Activated gamma-delta T cell (primary cell): ENCODE measurements around the gene TBC1D5.
"Not testable (repeated sequence)": the region's sequence is repeated elsewhere in the genome, so short reads cannot be mapped to it uniquely, and the experiment has no call there.

Experiments used
- DNase-seq: peaks from one replicate; lab custom pipeline; 2025; lab: John Stamatoyannopoulos, UW

Gene TBC1D5

DNA sequence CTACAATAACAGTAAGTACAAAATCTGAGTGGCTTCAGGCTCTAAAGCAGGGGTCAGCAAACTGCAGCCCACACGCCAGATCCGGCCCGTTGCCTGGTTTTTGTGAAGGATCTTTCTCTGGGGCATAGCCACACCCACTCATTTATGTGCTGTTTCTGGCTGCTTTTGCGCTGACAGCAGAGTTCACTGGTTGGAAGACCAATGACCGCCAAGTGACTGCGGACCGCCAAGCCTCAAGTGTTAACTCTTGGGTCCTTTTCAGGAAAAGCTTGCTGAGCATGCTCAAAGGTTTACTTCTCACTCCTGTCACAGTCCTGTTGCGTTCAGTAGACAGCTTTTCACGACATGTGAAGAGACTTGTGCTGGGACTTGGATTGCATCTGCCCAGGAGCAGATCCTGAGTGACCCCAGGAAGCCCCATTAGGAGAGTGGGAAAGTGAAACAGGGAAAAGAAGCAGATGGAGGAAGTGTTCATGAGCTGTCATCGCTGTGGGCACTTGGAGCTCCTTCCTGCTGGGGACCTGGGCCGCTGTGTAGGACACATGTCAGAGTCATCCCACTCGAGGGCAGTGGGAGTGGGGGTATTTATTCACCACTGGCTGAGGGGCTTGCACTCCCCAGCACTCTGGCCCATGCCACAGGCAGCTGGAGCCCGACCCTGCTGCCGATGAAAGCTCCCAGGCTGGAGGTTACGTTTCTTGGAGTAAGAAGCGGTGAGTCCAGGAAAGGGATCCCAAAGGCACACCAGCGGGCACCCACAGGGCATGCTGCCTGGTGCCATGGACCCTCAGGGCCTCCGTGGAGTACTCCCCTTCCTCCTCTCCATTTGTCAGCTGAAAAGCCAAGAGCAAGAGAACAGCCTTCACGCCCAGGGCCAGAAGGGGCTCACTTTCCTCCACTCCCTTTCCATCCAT, 608.5 kb downstream of the TBC1D5 start:
- DNase-seq = no peak

DNA sequence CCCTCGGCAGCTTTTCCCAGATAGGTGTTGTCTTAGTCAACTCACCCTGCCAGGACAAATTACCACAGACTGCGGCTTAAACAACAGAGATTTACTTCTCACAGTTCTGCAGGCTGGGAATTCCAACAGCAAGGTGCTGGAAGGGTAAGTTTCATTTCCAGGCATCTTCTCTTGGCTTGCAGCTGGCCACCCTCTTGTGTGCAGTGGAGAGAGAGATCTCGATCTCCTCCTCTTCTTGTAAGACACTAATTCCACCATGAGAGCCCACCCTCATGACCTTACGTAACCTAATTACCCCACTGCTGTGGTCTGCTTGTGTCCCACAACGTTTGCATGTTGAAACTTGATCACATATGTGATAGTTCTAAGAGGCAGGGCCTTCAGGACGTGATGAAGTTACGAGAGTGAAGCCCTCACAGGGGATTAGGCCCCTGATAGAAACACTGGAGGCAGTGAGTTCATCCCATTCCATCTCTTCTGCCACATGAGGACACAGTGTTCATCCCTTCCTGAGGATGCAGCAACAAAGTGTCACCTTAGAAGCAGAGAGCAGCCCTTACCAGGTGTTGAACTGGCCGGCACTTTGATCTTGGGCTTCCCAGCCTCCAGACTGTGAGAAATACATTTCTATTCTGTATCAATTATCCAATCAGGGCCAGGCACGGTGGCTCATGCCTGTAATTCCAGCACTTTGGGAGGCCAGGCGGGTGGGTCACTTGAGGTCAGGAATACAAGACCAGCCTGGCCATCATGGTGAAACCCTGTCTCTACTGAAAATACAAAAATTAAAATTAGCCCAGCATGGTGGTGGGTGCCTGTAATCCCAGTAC, 609.9 kb downstream of the TBC1D5 start:
- no peak for DNase-seq

DNA sequence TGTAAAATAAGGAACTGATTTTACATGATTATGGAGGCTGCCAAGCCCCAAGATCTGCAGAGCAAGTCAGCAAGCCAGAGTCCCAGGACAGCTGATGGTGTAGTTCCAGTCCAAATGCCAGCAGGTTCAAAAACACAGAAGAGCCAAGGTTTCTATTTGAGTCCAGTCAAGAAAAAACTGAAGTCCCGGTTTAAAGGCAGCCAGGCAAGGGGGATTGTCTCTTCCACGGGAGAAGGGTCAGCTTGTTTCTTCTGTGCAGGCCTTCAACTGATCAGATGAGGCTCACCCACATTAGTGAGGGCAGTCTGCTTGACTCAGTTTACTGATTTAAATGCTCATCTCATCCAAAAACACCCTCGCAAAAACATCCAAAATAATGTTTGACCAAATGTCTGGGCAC, 611.5 kb downstream of the TBC1D5 start:
- DNase-seq = no peak

DNA sequence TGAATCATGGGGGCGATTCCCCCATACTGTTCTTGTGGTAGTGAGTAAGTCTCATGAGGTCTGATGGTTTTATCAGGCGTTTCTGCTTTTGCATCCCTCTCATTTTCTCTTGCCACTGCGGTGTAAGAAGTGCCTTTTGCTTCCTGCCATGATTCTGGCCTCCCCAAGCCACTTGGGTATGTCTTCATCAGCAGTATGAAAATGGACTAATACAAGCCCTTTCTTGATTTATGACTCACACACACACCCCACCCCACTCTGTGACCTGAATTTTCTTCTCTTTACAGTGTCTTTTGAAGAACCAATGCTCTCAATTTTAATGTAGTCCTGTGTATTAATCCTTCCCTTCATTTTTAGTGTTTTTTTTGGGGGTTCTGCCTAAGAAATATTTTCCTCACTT, 612.9 kb downstream of the TBC1D5 start:
- no peak for DNase-seq

DNA sequence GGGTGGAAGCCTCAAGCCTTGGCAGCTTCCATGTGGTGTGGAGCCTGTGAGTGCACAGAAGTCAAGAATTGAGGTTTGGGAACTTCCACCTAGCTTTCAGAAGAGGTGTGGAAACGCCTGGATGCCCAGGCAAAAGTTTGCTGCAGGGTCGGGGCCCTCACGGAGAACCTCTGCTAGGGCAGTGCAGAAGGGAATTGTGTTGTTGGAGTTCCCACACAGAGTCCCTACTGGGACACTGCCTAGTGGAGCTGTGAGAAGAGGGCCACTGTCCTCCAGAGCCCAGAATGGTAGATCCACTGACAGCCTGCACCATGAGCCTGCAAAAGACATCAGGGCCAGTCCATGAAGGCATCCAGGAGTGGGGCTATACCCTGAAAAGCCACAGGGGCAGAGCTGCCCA, 613.8 kb downstream of the TBC1D5 start:
- not testable (repeated sequence) for DNase-seq

DNA sequence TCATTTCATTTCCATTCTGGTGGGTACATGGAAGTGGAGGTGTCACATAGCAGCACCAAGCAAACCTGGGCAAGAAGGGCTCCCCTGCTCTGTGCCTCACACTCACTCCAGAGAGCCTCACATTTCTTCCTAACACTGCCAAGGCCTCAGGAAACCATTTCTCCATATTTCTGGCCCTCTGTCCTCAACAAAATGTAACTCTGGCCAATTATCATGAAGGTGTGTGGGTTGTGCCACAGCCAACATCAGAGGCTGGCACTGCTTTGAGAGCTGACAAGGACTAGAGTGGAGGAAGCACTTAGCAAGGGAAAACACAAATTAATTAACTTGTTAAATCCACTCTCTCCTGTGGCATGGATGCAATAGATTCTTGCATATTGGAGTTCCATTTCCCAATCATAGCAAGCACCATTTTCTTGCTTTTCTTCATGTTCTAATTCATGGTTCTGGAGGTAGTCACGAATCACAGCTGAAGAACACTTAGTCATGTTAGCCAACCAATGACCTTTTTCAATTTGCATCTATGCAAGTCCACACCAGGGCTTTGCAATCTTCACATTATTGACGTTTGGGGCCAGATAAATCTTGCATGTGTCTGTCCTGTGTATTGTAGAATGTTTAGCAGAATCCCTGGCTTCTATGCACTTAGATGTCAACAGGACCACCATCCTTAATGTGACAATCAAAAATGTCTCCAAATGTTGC, 616.5 kb downstream of the TBC1D5 start:
- no peak for DNase-seq

DNA sequence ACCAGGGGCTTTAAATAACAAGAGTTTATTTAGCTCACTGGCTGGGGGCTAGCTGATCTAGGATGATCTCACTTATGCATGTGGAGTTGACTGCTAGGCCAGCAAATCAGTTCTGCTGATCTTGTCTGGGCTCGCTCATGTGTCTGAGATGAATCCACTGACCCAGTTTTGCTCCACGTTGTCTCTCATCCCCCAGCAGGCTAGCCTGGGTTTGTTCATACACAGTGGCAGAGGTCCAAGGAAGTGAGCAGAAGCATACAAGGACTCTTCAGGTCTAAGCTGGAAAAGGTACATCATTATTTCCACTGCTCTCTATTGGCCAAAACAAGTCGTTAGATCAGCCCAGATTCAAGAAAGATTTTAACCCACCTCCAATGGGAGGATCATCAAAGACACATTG, 619.7 kb downstream of the TBC1D5 start:
- DNase-seq = no peak

DNA sequence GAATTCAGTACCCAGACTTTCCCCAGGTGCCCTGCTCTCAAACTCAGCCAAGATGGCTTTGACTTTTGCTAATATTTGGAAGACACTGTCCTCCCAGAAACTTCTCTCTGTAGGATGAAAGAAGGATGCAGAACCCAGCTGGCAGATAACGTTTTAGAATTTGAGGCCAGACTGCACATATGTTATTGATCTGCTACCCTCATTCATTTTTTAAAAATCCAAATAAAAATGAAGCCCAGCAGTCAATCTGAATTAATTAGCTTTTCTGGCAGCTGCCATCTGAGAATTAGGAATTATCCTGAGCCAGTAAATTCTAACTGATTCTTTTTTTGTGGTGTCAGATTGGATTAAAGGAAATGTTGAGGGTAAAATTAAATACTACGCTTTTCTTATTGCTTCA, 621.1 kb downstream of the TBC1D5 start:
- no peak for DNase-seq

DNA sequence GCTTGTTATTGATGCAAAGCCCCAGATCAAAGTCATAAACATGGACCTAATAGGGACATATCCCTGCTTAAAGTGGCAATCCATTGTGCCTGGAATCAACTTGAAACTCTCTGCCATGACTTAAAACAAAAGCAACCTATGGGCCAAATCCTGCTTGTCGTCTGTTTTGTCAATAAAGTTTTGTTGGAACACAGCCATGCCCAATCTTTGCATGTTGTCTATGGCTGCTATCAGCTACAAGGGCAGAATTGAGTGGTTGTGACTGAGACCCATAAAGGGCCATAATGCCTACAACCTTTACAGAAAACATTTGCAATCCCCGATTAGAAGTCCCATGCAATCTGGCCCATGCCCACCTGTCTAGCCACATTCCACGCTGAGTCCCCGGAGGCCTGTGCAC, 622.3 kb downstream of the TBC1D5 start:
- DNase-seq = no peak

DNA sequence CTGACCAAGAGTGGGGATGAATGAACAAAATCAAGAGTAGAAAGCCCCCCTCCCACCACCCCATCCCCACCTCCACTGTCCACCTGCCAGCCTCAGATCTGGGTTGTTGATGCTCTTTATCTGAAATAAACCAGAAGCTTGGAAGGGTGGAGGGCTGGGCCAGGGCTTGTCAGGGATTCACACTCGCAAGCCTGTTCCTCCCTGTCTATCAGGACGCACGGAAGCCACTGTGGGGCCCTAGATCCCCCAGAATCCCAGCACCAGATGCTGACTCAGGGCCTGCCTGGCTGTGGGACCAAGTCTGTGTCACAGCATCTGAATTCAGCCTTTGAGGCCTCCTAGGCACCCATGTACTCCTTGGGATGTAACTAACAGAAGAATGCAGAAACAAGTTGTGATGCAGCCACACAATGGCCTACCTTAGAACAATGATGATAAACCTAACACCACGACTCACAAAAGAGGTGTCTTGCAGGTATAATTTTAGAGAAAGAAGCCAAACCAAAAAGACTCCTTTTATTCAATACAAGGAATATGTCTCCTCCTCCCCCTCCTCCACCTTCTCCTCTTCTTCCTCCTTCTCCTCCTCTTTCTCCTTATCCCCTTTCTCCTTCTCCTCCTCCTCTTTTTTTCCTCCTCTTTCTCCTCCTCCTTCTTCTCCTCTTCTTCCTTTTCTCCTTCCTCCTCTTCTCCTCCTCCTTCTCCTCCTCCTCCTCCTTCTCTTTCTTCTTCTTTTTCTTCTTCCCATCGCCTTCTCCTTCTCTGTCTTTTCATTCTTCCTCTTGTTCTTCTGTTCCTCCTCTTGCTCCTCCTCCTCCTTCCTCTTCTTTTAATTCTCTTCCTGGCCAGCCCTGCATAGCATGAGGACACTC, 623.0 kb downstream of the TBC1D5 start:
- DNase-seq = no peak

DNA sequence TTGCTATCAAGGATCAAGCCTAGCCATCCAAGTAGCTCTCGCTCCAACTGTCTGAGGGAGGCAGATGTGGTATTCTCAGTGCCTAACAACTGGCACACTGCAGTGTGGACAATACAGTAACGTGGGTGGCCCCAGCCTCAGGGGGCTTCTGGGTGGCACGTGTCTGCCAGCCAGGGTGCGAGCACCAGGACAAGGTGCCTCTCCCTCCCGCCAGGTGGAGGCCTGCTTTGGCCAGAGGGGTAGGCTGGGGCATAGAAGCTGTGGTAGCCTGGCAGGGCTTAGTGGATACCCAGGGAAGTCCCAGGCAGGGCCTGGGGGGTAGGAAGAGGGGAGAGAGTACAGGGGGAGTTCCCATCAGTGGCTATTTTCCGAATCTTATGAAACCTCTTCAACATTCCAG, 623.7 kb downstream of the TBC1D5 start:
- no peak for DNase-seq

DNA sequence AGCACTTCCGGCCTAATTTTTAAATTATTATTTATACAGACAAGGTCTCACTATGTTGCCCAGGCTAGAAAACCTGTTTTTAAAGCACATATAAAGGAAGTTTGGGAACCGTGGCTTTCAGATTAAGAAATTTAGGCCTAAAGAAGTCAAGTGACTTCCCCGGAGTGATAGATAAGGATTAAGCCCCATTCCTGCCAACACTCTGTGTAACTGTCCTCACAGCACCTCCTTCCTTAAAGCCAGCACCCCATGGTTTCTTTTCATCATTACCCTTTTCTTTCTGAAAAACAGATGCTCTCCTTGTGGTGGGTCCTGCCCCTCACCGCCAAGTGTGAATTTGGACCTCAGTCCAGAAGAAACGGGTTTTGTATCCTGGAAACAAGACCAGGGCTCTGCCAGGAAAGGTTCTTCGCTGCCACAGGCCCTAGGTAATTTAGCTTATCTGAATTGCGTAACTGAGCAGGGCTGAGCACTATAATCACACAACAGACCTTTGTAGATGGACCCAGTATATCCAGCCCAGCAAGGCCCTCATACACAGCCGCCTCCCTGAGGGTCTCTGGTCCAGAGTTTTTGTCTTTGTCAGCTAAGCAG, 626.3 kb downstream of the TBC1D5 start:
- DNase-seq = no peak

DNA sequence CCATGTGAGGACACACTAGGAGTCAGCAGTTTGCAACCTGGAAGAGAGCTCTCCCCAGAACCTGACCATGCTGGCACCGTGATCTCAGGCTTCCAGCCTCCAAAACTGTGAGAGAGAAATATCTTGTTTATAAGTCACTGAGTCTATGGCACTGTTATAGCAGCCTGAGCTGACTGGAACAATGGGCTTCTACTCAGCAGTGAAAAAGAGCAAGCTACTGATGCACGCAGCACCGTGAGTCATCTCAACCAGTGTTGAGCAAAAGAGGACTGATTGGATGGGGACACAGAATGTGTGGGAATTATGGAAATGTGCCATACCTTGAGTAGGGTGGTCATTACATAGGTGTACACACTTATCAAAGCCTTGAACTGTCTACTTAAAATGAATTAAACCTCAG, 627.2 kb downstream of the TBC1D5 start:
- DNase-seq = no peak

DNA sequence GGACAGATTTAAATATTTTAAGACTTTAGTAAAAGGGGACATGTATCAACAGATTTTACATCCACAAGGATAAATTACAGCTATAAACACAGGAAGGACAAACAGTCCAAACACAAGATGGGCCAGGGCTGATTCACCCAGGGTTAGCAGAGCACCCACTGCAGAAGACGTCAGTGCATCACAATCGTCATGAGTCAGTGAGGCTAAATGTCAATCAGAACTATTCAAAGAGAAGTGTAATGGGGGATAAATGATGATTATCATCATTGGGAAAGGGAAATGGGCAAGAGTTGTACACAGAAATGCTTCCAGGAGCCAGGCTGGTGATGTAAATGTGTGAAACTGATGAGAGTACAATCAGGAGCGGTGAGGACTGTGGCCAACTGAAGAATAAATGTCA, 630.8 kb downstream of the TBC1D5 start:
- no peak for DNase-seq

DNA sequence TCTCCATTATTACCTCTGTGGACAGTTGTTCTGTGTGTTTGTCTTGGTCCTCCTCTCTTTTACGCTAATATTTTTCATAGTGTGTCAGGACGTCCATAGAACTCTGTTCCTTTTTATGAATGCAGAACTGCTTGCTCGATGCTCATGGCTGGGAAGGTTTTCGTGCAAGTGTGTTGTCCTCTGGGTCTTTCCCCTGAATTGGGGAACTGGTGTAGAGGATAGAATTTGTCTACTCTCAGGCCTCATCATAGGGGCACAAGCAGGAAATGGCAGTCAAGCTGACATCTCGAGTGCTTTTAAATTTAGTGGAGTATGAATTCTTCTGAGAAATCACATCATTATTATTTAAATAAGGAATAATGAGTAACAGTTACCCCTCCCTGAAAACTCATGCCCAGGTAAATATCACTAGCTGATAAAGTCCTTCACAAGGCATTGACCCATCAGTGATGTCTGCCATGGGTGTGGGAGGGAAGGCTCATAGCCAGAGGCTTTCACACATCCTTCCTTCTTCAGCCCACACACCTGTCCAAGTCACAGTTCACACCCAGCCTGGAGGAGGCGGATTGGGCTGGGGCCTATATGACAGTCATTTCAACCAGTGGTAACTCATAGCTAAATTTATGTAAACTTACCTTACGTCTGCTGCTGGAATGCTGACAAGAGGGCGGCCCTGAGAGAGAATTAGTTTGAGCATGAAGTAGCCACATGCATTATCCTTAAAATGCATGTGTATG, 631.6 kb downstream of the TBC1D5 start:
- no peak for DNase-seq
